GM21529 (cell line): ENCODE measurements around the gene MRPS6.

Experiments used
- ATAC-seq: cut with Tn5 transposase; IDR thresholded peaks from one replicate; pipeline ENCODE4 v1.9.1; 2021; ENCODE audit not compliant: unreplicated experiment

Gene MRPS6

GRCh38 chr21:34065027-34065426 lies 8.4 kb upstream of the MRPS6 start:
- no peak for ATAC-seq

GRCh38 chr21:34071683-34072082 lies 1.7 kb upstream of the MRPS6 start:
- no peak for ATAC-seq

GRCh38 chr21:34072145-34073031 lies 990 bp upstream of the MRPS6 start:
- ATAC-seq = peak; percentile 5

- peak; percentile 57 for ATAC-seq
These were observed 438 bp downstream of the MRPS6 start for GRCh38 chr21:34073749-34074282.

- no peak for ATAC-seq
These were observed 1.1 kb downstream of the MRPS6 start for GRCh38 chr21:34074283-34075090.

GRCh38 chr21:34075091-34075425 lies 1.7 kb downstream of the MRPS6 start:
- no peak for ATAC-seq

- ATAC-seq = no peak
These were observed 2.6 kb downstream of the MRPS6 start for GRCh38 chr21:34075760-34076660.

- ATAC-seq = no peak
These were observed 3.5 kb downstream of the MRPS6 start for GRCh38 chr21:34076835-34077234.

- ATAC-seq = no peak
These were observed 4.5 kb downstream of the MRPS6 start for GRCh38 chr21:34077888-34078287.

GRCh38 chr21:34078915-34079314 lies 5.5 kb downstream of the MRPS6 start:
- no peak for ATAC-seq

GRCh38 chr21:34080710-34081109 lies 7.3 kb downstream of the MRPS6 start:
- ATAC-seq = no peak

GRCh38 chr21:34082769-34083168 lies 9.4 kb downstream of the MRPS6 start:
- ATAC-seq = no peak

GRCh38 chr21:34083357-34083756 lies 10.0 kb downstream of the MRPS6 start:
- no peak for ATAC-seq

- ATAC-seq = no peak
These were observed 11.8 kb downstream of the MRPS6 start for GRCh38 chr21:34085129-34085528.

- ATAC-seq = no peak
These were observed 13.5 kb downstream of the MRPS6 start for GRCh38 chr21:34086887-34087306.

GRCh38 chr21:34088752-34089151 lies 15.4 kb downstream of the MRPS6 start:
- ATAC-seq = no peak

GRCh38 chr21:34091032-34091431 lies 17.7 kb downstream of the MRPS6 start:
- no peak for ATAC-seq

GRCh38 chr21:34091607-34092006 lies 18.2 kb downstream of the MRPS6 start:
- no peak for ATAC-seq

GRCh38 chr21:34092262-34092921 lies 19.0 kb downstream of the MRPS6 start:
- no peak for ATAC-seq

- ATAC-seq = no peak
These were observed 19.7 kb downstream of the MRPS6 start for GRCh38 chr21:34093083-34093482.
